Measurements from ENCODE around the gene SH3BGR.
"Not testable (repeated sequence)": the region's sequence is repeated elsewhere in the genome, so short reads cannot be mapped to it uniquely, and the experiment has no call there.

The SH3BGR gene

GRCh38 chr21:39518055-39518846 is 66.5 kb downstream of the SH3BGR start:
- DNase-seq: peak; percentile 73 to 91 (median 86)

- DNase-seq: peak in 1 of 3 experiments; percentile 53
Observed at GRCh38 chr21:39518847-39519210, 67.1 kb downstream of the SH3BGR start.

- peak in 2 of 3 experiments; percentile 18 to 54 for DNase-seq
Observed at GRCh38 chr21:39519835-39520234, 68.1 kb downstream of the SH3BGR start.

- no peak for DNase-seq
Observed at GRCh38 chr21:39523399-39523798, 71.6 kb downstream of the SH3BGR start.

- no peak for DNase-seq
Observed at GRCh38 chr21:39523915-39524314, 72.1 kb downstream of the SH3BGR start.

DNA sequence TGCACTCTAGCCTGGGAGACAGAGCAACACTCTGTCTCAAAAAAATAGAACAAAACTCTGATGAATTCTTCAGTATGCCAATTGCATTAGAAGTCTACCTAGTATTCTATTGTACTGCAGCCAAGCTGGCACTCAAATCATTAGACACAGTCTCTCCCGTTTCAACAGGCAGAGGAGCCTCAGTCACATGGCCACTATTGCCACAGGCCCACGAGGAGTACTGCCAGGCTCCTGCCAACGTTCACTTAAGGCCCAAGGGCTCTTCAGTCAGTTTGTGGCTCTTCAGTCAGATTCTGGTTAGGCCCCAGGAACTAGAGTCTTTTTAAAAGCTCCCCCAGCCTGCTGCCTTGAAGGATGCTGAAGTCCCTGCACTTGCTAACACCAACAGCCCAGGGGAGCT is 73.4 kb downstream of the SH3BGR start:
- peak in 1 of 3 experiments; percentile 61 for DNase-seq

GRCh38 chr21:39525601-39526000 is 73.8 kb downstream of the SH3BGR start:
- DNase-seq: no peak

- no peak for DNase-seq
Observed at GRCh38 chr21:39527067-39527595, 75.4 kb downstream of the SH3BGR start.

- DNase-seq: peak in 1 of 3 experiments; percentile 20
Observed at GRCh38 chr21:39527664-39528381, 76.1 kb downstream of the SH3BGR start.

DNA sequence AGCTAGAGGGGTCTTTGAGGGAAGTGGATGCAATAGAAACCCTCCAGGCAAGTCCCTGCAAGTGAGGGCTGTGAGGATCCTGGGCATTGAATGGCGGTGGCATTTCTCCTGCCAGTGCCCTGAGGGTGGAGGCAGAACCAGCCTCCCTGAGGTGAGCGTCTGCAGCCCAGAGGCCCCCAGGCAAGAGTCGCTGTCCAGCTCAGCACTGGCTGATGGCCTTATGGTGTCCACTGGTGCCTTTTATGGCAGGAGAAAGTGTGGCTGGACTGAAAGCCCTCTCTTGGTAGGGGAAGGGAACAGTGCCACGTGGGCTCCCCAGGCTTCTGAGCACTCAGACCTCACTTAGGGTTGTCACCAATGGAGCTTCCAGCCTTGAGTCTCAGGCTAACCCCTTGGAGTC is 77.3 kb downstream of the SH3BGR start:
- no peak for DNase-seq

DNA sequence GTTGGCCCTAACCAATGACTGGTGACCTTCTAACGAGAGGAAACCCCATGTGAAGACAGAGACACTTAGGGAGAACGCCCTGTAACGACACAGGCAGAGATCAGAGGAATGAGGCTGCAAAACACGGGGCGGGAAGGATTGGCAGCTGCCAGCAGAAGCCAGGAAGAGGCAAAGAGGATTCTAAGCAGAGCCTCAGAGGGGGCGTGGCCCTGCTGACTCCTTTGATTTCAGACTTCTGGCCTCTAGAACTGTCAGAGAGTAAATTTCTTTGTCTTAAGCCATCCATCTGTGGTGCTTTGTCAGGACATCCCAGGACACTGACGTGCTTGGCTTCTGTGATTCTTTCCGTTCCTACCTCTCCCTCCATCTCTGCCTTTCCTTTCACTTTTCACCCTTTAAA is 79.3 kb downstream of the SH3BGR start:
- DNase-seq: no peak

DNA sequence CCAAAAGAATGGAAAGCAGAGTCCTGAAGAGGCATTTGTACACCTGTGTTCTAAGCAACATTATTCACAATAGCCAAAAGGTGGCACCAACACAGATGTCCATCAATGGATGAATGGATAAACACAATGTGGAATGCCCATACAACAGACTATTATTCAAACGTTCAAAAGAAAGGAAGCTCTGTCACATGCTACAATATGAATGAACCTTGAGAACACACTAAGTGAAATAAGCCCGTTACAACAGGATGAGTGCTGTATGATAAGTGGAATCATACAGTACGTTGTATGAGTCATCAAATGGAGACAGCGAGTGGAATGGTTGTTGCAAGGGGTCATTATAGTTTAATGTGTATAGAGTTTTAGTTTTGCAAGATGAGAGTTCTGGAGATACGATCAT is 80.1 kb downstream of the SH3BGR start:
- DNase-seq: peak; percentile 10 to 63 (median 26)

DNA sequence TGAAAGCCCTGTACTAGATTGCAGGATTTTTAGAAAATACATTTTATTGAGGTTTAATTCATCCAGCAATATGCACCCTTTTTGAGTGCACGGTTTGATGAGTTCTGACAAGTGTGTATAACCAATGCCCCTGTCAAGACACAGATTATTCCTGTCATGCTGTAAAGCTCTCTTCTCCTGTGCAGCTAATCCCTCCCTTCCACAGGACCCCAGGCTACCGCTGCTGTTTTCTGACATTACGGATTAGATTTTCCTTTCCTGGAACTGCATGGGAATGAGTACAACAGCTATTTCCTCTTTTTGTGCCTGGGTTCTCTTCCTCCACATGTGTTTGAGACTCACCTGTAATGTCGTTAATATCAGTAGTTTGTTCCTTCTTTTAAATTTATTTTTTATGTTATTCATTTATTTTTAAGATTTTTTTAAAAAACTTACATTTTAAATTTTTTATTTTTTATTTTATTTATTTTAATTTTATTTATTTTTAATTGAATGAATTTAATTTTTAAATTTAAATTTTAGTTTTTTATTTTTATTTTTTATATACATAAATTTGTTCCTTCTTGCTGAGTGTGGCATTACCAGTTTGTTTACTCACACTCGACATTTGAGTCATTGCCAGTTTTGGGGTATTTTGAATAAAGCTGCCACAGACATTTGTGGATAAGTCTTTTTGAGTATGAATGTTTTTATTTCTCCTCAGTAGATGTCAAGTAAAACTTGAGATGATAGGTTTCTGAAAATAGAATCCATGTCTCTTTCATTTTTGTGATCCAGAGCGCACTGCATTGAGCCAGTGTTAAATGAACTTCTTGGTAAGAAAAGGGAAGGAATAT is 82.0 kb downstream of the SH3BGR start:
- peak in 1 of 3 experiments; percentile 21 for DNase-seq

DNA sequence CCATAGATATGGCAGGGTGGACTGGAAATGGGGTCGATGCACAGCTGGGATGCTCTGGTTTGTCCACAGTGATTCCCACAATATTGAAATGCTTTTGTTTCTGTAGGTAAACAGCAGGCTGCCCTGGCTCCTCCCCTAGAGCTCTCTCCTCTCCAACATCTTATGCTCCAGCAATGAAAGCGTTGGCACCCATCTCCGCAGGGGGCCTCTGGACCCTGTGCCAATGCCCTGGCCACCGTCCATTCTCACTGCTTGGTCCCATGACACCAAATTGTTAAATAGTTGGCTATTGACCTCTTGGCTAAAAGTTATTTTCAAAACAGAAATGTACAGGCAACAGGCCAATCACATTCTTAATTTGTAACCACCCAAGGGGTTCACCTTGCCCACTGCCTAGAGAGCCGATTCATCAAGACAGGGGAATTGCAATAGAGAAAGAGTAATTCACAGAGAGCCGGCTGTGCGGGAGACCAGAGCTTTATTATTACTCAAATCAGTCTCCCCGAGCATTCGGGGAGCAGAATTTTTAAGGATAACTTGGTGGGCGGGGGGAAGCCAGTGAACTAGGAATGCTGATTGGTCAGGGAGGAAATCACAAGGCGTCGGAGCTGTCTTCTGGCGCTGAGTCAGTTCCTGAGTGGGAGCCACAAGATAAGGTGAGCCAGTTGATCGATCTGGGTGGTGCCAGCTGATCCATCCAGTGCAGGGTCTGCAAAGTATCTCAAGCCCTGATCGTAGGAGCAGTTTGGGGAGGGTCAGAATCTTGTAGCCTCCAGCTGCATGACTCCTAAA is 84.1 kb downstream of the SH3BGR start:
- no peak for DNase-seq

DNA sequence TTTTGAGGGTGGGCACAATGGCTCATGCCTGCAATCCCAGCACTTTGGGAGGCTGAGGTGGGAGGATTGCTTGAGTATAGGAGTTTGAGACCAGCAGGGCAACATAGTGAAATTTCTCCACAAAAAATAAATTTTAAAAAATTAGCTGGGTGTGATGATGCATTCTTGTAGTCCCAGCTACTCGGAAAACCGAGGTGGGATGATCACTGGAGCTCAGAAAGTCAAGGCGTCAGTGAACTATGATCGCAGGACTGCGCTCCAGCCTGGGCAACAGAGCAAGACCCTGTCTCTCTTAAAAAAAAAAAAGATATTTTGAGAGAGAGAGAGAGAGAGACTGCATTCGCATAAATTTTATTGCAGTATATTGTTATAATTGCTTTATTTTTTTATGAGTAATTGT is 85.1 kb downstream of the SH3BGR start:
- no peak for DNase-seq

GRCh38 chr21:39537571-39537970 is 85.8 kb downstream of the SH3BGR start:
- DNase-seq: no peak

GRCh38 chr21:39538453-39539042 is 86.8 kb downstream of the SH3BGR start:
- DNase-seq: no peak

GRCh38 chr21:39540367-39540766 is 88.6 kb downstream of the SH3BGR start:
- DNase-seq: not testable (repeated sequence)

- DNase-seq: no peak
Observed at GRCh38 chr21:39542736-39543135, 91.0 kb downstream of the SH3BGR start.

DNA sequence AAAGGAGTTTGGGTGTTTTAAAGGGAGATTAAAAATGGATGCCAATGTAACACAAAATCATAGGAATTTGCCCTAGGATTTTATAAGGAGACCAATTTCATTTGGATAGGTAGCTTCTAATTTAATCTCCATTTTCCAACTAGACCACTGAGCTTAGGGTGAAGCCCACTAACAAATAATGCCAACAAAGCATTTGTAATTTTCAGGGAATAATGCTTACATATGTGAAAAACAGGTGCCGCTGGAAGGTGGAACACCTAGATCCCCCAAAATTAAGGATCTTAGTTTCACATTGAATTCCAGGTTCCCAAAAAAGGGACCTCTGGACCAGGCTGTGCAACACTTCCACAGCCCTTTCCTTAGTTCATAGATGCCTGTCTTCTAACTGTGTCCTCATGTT is 94.8 kb downstream of the SH3BGR start:
- no peak for DNase-seq

GRCh38 chr21:39552856-39553255 is 101.1 kb downstream of the SH3BGR start:
- DNase-seq: no peak

DNA sequence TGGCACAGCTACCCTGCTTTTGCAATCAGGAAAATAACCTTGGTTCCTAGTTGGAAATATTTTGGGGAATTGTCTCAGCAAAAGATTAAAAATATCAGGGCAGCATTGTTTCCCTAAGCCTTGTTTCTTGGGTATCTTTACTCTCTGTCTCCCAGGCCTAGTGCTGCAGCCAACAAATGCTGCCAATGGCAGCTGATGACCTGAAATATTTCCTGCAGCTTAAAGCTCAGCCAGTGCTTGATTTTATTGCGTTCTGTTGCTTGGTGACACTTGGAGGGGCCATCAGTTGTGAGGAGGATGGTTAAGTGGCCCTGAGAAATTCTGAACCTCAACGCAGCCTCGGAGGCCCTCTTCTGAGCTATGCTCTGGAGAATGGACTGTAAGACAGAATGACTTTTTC is 101.6 kb downstream of the SH3BGR start:
- DNase-seq: peak in 2 of 3 experiments; percentile 29 to 70
